ENCODE data around the gene SLC36A1.

SLC36A1 gene

DNA sequence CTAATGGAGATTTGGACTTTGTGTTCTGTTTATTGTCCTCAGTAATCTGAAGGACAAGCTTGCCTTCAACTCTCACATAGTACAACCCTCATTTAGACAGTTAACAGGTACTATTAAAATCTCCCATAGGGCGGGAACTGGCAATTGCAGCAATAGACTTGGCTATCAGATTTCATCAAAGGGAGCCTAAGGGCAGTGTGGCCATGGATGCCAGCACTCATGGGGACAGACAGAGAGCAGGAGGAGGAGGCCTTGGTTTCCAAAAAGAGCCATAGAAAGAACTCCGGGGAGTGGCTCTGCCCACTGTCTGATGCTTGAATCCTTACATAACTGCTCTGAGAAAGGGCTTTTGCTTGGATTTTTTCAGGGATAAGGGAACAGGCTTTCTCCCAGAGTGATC is 6.8 kb downstream of the SLC36A1 start:
- DNase-seq = no peak

DNA sequence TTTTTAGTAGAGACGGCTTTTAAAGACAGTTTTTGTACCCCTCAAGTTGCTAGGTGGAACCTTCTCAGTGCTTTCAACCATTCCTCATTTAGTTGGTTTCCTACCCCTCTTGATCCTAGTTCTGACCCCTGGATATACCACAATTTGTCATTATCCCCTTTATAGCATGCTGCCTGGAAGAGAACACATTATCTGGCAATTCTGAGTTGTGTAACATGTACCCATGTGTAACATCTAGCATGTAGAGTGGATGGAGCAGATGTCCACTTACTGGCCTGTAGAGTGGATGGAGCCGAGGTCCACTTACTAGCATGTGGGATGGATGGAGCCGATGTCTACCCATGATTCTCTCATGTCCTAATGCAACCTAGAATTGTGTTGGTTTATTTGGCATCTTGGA is 7.5 kb downstream of the SLC36A1 start:
- no peak for DNase-seq

DNA sequence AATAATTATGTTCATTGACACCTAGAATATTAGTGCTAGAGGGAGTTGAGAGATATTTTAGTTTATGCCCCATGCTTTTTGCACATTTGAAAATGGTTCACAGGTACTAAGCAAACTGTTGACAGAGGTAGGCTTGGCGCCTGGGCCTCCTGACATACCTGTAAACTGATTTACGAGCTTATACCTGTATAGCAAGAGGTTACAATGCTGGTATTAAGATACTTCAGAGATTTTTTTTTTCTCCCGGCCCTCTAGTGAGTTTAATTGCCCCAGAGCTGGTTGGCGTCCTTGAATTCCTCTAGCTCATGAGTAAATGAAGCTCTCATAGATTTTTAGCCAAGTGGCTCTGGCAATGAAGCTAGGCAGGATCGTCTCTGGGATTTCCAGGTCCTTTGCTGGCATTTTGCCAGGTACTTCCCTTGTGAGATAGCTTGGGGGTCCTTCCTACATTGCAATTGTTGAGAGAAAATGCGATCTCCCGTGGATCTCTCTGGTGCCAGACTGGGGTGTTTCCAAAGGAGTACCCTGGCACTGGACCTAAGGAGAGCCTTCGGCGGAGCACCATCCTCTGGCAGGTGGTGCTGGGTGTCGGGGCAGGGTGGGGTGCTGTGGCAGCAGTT is 9.0 kb downstream of the SLC36A1 start:
- DNase-seq = no peak

DNA sequence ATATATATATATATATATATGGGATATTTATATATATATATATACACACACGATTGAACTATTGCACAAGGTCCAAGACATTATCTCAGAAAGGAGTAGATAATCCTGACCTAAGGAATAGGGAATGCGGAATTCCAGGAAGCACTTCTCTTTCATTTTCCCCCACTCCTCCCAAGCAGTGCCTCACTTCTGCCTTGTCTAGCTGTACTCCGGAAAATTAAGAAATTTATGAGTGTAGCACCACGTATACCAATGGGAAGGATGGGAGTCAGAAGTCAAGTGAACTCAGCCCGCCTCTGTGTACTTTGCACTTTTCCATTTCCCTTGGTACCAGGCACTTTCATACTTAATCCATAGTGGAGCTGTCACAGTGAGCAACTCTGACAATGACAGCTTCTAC is 10.9 kb downstream of the SLC36A1 start:
- no peak for DNase-seq

DNA sequence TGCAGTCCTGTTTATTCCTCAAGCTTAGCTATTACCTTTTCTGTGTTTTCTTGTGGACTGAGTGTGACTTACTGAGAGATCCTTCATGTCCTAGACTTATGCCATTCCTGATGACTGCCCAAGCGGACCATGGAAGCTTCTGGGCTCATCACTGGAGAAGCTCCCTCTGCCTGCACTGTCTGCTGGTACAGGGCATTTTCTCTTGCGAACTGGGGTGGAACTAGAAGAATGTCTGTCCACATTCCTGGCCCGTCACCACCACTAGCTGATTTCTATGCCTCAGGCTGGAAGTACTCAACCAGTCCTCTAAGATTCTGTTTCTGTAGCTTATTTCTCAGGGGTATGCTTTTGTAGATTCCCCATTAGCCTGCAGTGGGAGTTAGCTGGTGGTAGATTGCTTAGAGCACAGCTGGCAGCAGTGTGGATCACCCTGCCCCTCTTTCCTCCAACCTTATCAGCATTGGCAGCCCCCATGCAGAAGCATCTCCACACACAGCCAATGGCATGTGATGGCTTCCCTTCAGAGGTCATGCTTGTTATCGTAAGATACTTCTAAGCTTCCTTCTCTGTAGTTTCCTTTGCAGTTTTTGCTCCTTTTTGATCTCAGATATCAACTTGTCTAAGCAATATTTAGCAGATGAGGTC is 12.4 kb downstream of the SLC36A1 start:
- no peak for DNase-seq

DNA sequence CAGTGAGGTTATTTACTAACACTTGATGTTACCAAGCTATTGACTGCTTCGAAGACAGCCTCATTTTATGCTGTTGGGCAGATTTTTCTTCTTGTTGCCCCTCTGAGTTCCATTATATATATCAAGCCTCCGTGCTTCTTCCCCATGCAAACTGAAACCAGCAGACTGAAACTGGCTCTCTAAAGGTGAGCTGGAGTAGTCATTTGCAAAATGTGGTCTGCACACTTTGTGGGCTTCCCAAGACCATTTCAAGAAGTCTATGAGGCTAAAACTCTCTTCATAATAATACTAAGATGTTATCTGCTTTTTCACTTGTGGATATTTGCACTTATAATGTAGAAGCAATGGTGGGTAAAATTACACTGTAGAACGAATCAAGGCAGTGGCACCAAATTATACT is 13.9 kb downstream of the SLC36A1 start:
- no peak for DNase-seq

DNA sequence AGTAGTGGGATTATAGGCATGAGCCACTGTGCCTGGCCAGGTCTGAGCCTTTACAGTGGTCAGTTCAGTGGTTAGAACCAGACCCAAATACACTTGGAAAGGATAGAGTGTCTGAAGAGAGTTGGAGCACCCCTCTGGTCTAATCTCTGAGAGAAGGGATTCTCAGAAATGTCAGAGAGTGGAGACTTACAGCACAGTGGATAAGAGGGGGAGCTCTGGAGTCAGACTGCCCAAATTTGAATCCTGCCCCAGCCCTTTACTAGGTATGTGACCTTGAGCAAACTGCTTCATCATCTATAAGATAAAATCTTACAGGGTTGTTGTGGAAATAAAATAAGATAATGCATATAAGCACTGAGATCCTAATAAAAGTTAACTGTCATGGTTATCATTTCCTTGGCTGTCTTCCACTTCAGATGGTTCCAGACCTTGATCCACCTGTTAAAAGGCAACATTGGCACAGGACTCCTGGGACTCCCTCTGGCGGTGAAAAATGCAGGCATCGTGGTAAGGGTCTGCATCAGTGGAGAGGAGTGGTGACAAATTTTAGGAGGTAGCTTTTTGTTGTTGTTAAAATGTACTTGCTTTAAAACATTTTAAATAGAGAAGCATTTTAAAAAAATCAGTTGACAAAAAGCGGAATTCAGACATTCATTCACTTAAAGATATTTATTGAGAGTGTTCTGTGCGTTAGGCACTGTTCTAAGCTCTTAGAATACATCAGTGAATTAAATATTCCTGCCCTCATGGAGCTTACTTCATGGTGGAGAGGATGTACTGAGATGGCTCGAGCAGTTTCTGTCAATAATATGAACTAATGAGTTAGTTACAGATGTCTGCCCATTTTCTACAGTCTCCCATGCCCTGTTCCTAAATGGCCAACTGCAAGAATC is 16.0 kb downstream of the SLC36A1 start:
- DNase-seq = no peak

DNA sequence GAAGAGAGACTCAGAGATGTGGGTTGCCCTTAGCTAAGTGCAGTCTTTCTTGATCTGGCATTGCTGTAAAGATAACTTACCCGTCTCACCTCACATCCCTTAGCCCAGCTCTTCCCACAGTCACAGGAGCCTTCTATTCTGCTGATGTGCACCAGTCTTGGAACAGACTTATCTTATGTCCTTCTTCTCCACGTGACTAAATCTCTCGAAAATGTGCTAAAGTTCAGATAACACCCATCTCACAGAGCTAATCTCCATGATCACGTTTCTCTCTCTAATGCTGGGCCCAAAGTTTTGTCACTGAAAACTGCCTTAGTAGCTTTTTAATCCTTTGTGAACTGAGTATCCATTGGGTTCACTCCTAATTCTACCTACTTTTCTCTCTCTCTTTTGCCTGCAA is 16.7 kb downstream of the SLC36A1 start:
- no peak for DNase-seq

DNA sequence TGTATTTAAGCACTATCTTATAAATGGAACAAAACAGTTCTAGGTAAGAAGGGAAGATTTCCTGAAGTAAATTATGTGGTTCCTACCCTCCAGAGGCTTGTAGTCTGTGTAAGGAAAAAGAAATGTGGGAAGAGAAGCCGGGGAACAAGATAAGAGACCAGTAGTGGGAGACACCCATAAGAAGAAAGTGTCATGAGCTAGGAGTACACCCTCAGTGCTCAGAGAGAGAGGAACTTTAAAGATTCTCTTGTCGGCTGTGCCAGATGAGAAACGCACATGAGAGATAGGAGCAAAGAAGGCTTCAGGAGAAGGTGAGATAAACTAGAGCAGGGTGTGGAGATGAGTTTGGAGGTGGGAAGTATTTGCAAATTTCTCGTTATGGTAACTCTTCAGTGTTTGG is 18.1 kb downstream of the SLC36A1 start:
- DNase-seq = no peak

DNA sequence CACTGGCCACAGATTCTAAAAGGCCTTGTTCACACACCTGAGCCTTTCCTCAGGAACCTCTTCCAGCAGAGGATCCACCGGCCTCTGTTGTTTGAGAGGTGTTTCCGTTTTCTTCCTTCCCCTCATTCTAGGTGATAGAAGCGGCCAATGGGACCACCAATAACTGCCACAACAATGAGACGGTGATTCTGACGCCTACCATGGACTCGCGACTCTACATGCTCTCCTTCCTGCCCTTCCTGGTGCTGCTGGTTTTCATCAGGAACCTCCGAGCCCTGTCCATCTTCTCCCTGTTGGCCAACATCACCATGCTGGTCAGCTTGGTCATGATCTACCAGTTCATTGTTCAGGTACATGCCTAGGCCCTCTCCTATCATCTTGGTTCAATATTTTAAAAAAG is 20.2 kb downstream of the SLC36A1 start:
- DNase-seq = no peak

DNA sequence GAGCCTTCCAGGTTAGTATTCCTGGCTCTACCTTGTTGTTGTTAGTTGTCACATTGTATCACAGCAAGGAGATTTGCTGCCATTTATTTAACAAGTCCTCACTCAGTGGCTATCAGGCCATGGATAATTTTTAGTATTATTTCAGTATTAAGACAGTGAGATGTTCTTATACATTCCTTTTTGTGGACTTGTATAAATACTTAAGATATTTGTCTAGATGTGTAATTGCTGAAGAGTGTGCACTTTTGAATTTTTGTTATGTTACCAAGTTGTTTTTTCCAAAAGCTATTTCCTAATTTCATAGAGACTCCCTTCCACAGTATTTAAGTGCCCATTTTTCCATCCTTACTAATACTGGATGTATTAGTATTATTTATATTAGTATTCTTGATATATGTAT is 22.0 kb downstream of the SLC36A1 start:
- no peak for DNase-seq

DNA sequence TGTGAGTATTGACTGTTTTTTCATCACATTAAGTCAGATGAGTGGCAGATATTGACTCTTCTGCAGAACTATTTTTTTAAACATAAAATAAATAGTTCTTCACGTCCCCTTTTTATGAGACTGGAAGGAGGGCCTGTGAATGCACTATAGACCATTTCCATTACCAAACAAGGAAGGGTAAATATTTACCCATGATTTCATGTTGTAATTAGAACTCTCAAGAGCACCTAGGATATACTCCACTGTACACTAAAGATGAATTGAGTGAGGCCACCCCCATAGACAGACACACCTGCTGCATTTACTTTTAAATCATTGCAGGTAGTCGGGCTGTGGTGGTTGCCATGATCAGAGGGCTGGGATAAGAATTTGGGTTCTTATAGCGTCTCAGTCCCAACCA is 22.6 kb downstream of the SLC36A1 start:
- DNase-seq = peak; percentile 36

DNA sequence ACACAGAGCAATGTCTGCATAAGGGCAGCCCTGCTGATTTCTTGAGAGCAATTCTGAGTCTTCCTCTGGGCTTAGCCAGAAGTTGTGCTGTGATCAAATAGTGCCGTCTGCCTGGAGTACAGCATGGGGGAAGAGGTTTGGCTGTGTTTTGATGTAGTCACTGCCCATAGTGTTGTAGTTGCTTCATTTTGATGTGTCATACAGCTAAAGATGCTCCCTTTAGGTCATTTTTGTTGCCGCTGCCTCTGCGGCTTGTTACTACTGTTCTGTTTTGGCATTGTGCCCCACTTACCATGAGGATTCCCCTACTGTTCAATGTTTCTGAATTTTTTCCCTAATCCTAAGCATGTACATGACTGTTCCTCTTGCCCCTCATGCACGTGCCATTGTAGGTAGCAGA is 23.0 kb downstream of the SLC36A1 start:
- DNase-seq = no peak

DNA sequence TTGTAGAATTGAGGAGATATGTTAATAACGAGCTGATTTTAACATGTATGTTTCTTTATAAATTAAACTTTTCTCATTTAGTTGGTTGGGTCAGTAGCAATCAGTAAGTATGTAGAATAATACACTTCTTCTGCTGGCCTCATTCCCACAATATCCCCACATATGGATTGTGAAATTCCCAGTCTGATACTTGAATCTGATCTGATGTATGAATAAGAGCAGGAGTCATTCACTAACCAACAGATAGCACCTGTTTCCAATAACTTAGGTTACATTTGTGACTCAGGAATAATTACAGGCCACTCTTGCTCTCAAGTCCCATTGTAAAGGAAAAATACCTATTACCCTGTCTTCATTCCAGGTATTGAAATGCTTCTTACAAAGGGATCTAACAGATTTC is 23.9 kb downstream of the SLC36A1 start:
- DNase-seq = no peak

DNA sequence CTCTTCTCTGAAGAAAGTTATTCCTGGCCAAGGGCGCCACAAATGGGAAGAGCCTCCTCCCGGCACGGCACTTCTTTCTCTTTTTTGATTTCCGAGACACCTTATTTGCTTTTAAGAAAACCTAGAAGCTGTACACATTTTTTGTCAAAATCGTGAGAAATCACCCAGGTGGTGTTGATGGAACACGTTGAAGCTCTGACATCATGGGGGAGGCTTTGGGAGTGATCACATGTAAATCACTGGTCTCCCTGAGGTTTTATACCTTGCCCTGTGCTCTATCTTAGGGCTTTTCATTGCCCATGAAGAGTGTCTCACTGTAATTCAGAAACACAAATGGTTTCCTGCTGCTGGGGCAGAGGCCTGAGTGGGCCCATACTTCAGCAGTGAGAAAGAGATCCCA is 27.4 kb downstream of the SLC36A1 start:
- DNase-seq = no peak

DNA sequence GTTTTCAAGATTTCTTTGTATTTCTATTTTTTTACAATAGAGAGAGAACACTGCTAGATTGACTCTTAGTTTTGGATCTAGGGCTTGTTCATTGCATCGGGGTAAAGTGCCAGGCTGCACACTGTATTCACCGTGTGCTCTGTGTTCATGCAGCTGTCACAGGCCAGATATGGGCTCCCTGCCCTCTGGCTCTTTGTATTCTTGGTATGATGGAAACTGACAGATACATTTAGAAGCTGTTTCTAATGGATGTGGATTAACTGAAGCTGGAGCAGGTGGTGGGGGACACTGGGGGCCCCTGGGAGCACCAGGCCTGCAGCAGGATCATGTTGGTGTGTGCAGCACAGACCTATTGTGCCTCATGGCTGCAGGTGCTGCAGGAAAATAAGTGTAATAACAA is 28.0 kb downstream of the SLC36A1 start:
- DNase-seq = no peak

DNA sequence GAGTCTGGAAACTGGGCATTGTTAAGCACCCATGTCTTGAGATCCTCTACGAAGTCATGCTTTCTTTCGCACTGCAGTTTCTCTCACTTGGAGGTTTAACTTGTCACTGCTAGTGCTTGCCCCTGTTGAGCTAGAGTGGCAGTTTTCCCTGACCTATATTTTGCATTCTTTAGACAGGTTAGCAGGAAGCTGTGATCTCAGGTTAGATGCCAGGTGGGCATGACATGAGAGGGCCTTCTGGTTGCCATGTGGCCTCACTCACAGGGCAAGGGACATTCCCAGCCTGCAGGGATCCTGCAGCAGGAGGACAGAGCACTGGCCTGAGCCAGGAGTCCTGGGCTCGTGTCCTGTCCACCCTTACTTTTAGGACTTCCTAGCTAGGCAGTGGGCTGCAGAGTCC is 28.6 kb downstream of the SLC36A1 start:
- no peak for DNase-seq

DNA sequence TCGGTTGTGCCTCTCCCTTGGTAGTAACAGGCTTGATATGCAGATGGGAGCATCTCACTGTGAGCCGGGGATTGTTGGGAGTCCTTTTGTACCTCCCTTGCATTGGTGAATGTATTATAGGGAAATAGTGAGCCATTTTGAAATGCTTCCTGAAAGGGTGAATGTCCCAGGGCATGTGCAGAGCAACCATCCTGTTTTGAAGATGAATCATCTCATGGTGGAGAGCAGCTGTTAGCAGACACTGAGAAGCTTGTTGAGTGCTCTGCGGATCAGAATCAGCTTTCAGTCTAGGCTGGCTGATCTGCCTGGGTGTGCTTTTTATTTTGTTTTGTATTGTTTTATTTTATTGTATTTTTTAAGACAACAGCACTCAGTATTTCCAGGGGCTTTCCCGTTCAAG is 29.7 kb downstream of the SLC36A1 start:
- DNase-seq = no peak

DNA sequence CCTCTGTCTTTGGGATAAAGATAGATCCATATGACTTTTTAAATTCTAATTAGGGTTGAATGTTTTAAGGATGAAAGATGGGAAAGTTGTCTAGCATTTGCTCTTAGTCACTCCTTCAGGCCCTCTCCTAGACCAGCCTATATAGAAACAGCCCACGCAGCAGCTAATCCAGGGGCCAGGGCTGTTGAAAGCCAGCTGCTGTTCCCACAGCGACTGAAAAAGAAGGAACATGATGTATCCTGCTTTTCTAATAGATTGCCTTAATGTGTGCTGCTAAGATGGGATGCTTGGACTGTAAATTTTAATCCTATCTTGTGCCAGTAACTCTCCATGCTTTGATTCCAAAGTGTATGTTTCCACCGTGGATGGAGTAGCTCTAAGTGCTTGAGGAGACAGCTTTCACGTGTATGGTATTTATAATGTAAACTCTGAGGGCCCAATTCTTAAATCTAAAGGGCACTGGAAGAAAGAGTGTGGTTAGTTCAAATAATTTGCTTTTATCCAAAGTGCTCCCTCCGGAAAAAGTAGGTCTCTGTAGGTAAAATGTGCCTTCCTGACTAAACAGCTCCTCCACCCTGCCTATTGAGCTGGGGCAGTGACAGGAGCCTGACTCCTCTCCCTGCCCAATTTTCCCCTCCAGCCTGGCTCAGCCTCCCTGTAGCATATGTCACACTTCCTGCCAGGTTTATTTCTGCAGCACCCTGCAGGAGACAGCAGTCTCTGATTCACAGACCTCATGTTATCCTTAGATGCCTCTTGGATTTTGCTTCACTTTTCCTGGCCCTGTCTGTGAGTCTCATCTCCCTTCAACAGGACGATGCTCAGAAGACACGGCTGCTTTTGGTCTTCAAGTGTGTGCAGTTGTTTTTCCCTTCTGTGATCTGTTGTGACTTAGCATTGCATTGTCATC is 33.2 kb downstream of the SLC36A1 start:
- DNase-seq = no peak

DNA sequence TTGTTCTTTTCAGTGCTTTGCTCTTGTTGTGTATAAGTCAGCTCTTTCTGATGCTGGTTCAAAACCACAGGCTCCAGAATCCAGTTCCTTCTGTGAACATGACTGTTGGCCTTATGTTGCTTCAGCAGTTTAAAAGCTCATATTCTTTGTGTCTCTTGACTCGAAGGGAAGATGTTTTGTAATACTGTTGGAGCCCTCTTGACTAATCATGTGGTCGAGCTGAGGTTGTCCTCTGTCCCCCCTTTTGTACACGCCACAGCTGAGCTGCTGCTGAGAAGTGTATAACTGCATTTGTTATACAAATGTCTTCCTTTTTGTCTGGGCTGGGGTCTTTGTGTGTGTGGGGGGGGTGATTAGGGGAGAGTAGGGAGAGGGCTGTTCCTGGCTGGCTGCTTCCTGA is 35.8 kb downstream of the SLC36A1 start:
- no peak for DNase-seq

DNA sequence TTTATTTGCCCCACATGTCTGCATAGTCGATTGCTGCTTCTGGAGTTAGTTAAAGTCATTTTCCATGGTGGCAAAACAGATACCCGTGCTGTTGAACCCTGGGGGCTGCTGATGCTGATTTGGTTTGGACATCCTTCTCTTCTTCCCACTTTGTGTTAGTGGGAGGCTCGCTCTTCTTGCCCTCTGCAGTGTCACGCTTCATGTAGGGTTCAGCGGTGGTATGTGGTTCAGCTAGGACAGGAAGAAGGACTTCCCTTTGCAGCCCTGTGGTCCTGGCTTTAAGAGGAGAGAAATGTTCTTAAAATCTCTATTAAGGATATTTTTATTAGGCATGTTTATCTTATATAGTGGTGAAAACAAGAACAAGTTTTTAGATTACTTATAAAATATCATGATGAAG is 36.2 kb downstream of the SLC36A1 start:
- no peak for DNase-seq

DNA sequence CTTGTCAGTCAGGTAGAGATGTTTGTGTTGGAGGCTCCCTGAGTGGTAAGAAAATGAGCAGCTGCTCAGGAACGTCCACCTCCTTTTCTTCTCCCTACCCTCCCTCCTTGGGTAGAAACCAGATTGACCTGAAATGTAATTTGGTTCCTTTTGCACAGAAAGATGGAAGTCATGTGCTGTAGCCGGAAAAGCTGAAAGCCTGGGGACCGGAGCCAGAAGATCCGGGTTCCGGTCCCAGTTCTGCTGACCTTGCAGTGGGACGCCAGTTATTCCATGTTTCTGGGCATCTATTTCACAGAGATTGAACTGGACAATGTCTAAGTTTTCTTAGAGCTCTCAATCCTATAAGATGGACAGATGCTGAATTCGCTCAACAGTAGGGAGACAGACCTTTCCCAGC is 40.1 kb downstream of the SLC36A1 start:
- DNase-seq = no peak

DNA sequence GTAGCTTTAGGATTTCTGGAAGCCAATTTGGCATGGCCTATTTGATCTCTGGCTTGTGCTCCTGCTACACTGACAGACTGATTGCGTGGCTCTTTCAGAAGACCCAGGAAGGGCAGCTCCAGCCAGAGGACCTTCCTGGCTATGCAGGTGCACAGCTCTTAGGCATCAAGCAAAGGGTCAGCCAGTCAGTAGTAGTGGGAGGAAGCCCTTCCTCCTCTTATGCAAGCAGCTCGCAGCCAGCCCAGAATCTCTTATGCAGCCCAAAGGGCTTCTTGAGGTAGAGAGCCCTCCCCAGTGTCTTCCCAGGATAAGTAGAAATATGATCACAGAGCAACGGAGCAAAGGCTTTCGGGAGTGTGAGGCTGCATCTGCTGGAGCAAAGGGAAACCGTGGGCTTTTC is 43.2 kb downstream of the SLC36A1 start:
- no peak for DNase-seq
